Measurements from ENCODE around the gene SATB1. TPM values are rescaled to one million over a fixed set of nuclear protein-coding genes. Genes with fewer than 3 reads are reported as not detected.
"Not testable (repeated sequence)": the region's sequence is repeated elsewhere in the genome, so short reads cannot be mapped to it uniquely, and the experiment has no call there.

SATB1 gene
- total RNA-seq, 1 donor from 2014 or later, result 28.2 TPM

- no peak for DNase-seq (ENCODE audit: low spot score)
- no peak overlapping the region for H3K4me3 Mint-ChIP-seq (ENCODE audit: unreplicated experiment)
- no peaks in the 10 kb centered on the region for H3K9me3 Mint-ChIP-seq (ENCODE audit: unreplicated experiment)
- H3K36me3 Mint-ChIP-seq (ENCODE audit: low read depth, unreplicated experiment), result no peaks in the 10 kb centered on the region
- no peaks in the 10 kb centered on the region for H3K27me3 Mint-ChIP-seq (ENCODE audit: unreplicated experiment)
- peaks cover 4% of the 10 kb centered on the region for H3K4me1 Mint-ChIP-seq (ENCODE audit: unreplicated experiment)
- TF ChIP-seq CTCF (IDR thresholded peaks at IDR 0.05; ENCODE audit: unreplicated experiment), result no peak
- no peak overlapping the region for H3K27ac Mint-ChIP-seq (ENCODE audit: unreplicated experiment)
Measured at GRCh38 chr3:18334837-18335601, 90.1 kb downstream of the SATB1 start.

GRCh38 chr3:18330772-18331441 is 94.2 kb downstream of the SATB1 start:
- not testable (repeated sequence) for H3K4me1 Mint-ChIP-seq (ENCODE audit: unreplicated experiment); H3K27ac Mint-ChIP-seq (ENCODE audit: unreplicated experiment); H3K36me3 Mint-ChIP-seq (ENCODE audit: low read depth, unreplicated experiment); H3K9me3 Mint-ChIP-seq (ENCODE audit: unreplicated experiment); H3K27me3 Mint-ChIP-seq (ENCODE audit: unreplicated experiment); DNase-seq (ENCODE audit: low spot score); H3K4me3 Mint-ChIP-seq (ENCODE audit: unreplicated experiment)

GRCh38 chr3:18308096-18308650 is 117.0 kb downstream of the SATB1 start:
- no peaks in the 10 kb centered on the region for H3K27me3 Mint-ChIP-seq (ENCODE audit: unreplicated experiment)

GRCh38 chr3:18307529-18307928 is 117.6 kb downstream of the SATB1 start:
- TF ChIP-seq CTCF (IDR thresholded peaks at IDR 0.05; ENCODE audit: unreplicated experiment), result no peak
- Mint-ChIP-seq H3K27ac (ENCODE audit: unreplicated experiment) (no peak overlapping the region), H3K4me3 (ENCODE audit: unreplicated experiment) (no peak overlapping the region), H3K27me3 (ENCODE audit: unreplicated experiment) (no peaks in the 10 kb centered on the region), H3K9me3 (ENCODE audit: unreplicated experiment) (no peaks in the 10 kb centered on the region), H3K4me1 (ENCODE audit: unreplicated experiment) (no peaks in the 10 kb centered on the region), H3K36me3 (ENCODE audit: low read depth, unreplicated experiment) (no peaks in the 10 kb centered on the region)
- no peak for DNase-seq (ENCODE audit: low spot score)

More at GRCh38 chr3:18308096-18308650, 117.0 kb downstream of the SATB1 start:
- Mint-ChIP-seq H3K4me1 (ENCODE audit: unreplicated experiment) (no peaks in the 10 kb centered on the region), H3K4me3 (ENCODE audit: unreplicated experiment) (no peak overlapping the region), H3K27ac (ENCODE audit: unreplicated experiment) (no peak overlapping the region), H3K36me3 (ENCODE audit: low read depth, unreplicated experiment) (no peaks in the 10 kb centered on the region), H3K9me3 (ENCODE audit: unreplicated experiment) (no peaks in the 10 kb centered on the region)
- no peak for TF ChIP-seq CTCF (IDR thresholded peaks at IDR 0.05; ENCODE audit: unreplicated experiment)
- no peak for DNase-seq (ENCODE audit: low spot score)

- Mint-ChIP-seq H3K4me3 (ENCODE audit: unreplicated experiment) (no peak overlapping the region), H3K27me3 (ENCODE audit: unreplicated experiment) (peaks cover 2% of the 10 kb centered on the region), H3K4me1 (ENCODE audit: unreplicated experiment) (no peaks in the 10 kb centered on the region), H3K36me3 (ENCODE audit: low read depth, unreplicated experiment) (no peaks in the 10 kb centered on the region), H3K27ac (ENCODE audit: unreplicated experiment) (no peak overlapping the region), H3K9me3 (ENCODE audit: unreplicated experiment) (no peaks in the 10 kb centered on the region)
- DNase-seq (ENCODE audit: low spot score), result no peak
- TF ChIP-seq CTCF (IDR thresholded peaks at IDR 0.05; ENCODE audit: unreplicated experiment), result no peak
Measured at GRCh38 chr3:18302517-18302916, 122.6 kb downstream of the SATB1 start.
